ENCODE measurements around the gene KCNQ1. TPM values are rescaled to one million over a fixed set of nuclear protein-coding genes. Genes with fewer than 3 reads are reported as not detected.

Gene KCNQ1
- total RNA-seq, 1 donor from 2014 or later, result 2.6 TPM

- no peak overlapping the region for H3K27ac ChIP-seq (ENCODE audit: low read depth, low read length)
- H3K36me3 ChIP-seq (ENCODE audit: control insufficient read depth in 3 of 3, insufficient read depth in 3 of 3, low read length in 3 of 3), result no peaks in the 10 kb centered on the region
- no peaks in the 10 kb centered on the region for H3K9me3 ChIP-seq (ENCODE audit: control insufficient read depth in 3 of 3, low read length in 3 of 3)
- no peaks in the 10 kb centered on the region for H3K4me1 ChIP-seq (ENCODE audit: control insufficient read depth in 3 of 3, insufficient read depth in 3 of 3, low read length in 3 of 3)
- H3K27me3 ChIP-seq (ENCODE audit: control insufficient read depth in 3 of 3, insufficient read depth in 3 of 3, low read length in 3 of 3), result no peaks in the 10 kb centered on the region
- no peak overlapping the region for H3K9ac ChIP-seq (ENCODE audit: low read depth in 1 of 3, low read length in 3 of 3)
- no peak overlapping the region for H3K4me3 ChIP-seq (ENCODE audit: low read length in 3 of 3)
Measured at GRCh38 chr11:2558397-2558796, 113.6 kb downstream of the KCNQ1 start.

- Histone ChIP-seq H3K4me1 (ENCODE audit: control insufficient read depth in 3 of 3, insufficient read depth in 3 of 3, low read length in 3 of 3) (no peaks in the 10 kb centered on the region), H3K27ac (ENCODE audit: low read depth, low read length) (no peak overlapping the region), H3K9ac (ENCODE audit: low read depth in 1 of 3, low read length in 3 of 3) (no peak overlapping the region)
Measured at GRCh38 chr11:2558861-2559526, 114.2 kb downstream of the KCNQ1 start.

GRCh38 chr11:2559527-2560311 lies 114.9 kb downstream of the KCNQ1 start:
- Histone ChIP-seq H3K9me3 (ENCODE audit: control insufficient read depth in 3 of 3, low read length in 3 of 3) (no peaks in the 10 kb centered on the region), H3K27ac (ENCODE audit: low read depth, low read length) (no peak overlapping the region), H3K36me3 (ENCODE audit: control insufficient read depth in 3 of 3, insufficient read depth in 3 of 3, low read length in 3 of 3) (no peaks in the 10 kb centered on the region), H3K4me3 (ENCODE audit: low read length in 3 of 3) (no peak overlapping the region), H3K27me3 (ENCODE audit: control insufficient read depth in 3 of 3, insufficient read depth in 3 of 3, low read length in 3 of 3) (no peaks in the 10 kb centered on the region), H3K4me1 (ENCODE audit: control insufficient read depth in 3 of 3, insufficient read depth in 3 of 3, low read length in 3 of 3) (no peaks in the 10 kb centered on the region), H3K9ac (ENCODE audit: low read depth in 1 of 3, low read length in 3 of 3) (no peak overlapping the region)

More at GRCh38 chr11:2558861-2559526, 114.2 kb downstream of the KCNQ1 start:
- no peaks in the 10 kb centered on the region for H3K36me3 ChIP-seq (ENCODE audit: control insufficient read depth in 3 of 3, insufficient read depth in 3 of 3, low read length in 3 of 3)
- H3K9me3 ChIP-seq (ENCODE audit: control insufficient read depth in 3 of 3, low read length in 3 of 3), result no peaks in the 10 kb centered on the region
- H3K27me3 ChIP-seq (ENCODE audit: control insufficient read depth in 3 of 3, insufficient read depth in 3 of 3, low read length in 3 of 3), result no peaks in the 10 kb centered on the region
- H3K4me3 ChIP-seq (ENCODE audit: low read length in 3 of 3), result no peak overlapping the region

- H3K9me3 ChIP-seq (ENCODE audit: control insufficient read depth in 3 of 3, low read length in 3 of 3), result no peaks in the 10 kb centered on the region
- no peaks in the 10 kb centered on the region for H3K36me3 ChIP-seq (ENCODE audit: control insufficient read depth in 3 of 3, insufficient read depth in 3 of 3, low read length in 3 of 3)
- H3K27ac ChIP-seq (ENCODE audit: low read depth, low read length), result no peak overlapping the region
- no peaks in the 10 kb centered on the region for H3K27me3 ChIP-seq (ENCODE audit: control insufficient read depth in 3 of 3, insufficient read depth in 3 of 3, low read length in 3 of 3)
- H3K9ac ChIP-seq (ENCODE audit: low read depth in 1 of 3, low read length in 3 of 3), result no peak overlapping the region
- H3K4me3 ChIP-seq (ENCODE audit: low read length in 3 of 3), result no peak overlapping the region
- no peaks in the 10 kb centered on the region for H3K4me1 ChIP-seq (ENCODE audit: control insufficient read depth in 3 of 3, insufficient read depth in 3 of 3, low read length in 3 of 3)
Measured at GRCh38 chr11:2561696-2562581, 117.1 kb downstream of the KCNQ1 start.

GRCh38 chr11:2562890-2563212 lies 118.0 kb downstream of the KCNQ1 start:
- Histone ChIP-seq H3K27me3 (ENCODE audit: control insufficient read depth in 3 of 3, insufficient read depth in 3 of 3, low read length in 3 of 3) (no peaks in the 10 kb centered on the region), H3K27ac (ENCODE audit: low read depth, low read length) (no peak overlapping the region), H3K36me3 (ENCODE audit: control insufficient read depth in 3 of 3, insufficient read depth in 3 of 3, low read length in 3 of 3) (no peaks in the 10 kb centered on the region), H3K4me1 (ENCODE audit: control insufficient read depth in 3 of 3, insufficient read depth in 3 of 3, low read length in 3 of 3) (no peaks in the 10 kb centered on the region), H3K9ac (ENCODE audit: low read depth in 1 of 3, low read length in 3 of 3) (no peak overlapping the region), H3K9me3 (ENCODE audit: control insufficient read depth in 3 of 3, low read length in 3 of 3) (no peaks in the 10 kb centered on the region), H3K4me3 (ENCODE audit: low read length in 3 of 3) (no peak overlapping the region)

- H3K4me1 ChIP-seq (ENCODE audit: control insufficient read depth in 3 of 3, insufficient read depth in 3 of 3, low read length in 3 of 3), result no peaks in the 10 kb centered on the region
- no peak overlapping the region for H3K4me3 ChIP-seq (ENCODE audit: low read length in 3 of 3)
- H3K27me3 ChIP-seq (ENCODE audit: control insufficient read depth in 3 of 3, insufficient read depth in 3 of 3, low read length in 3 of 3), result no peaks in the 10 kb centered on the region
- no peaks in the 10 kb centered on the region for H3K9me3 ChIP-seq (ENCODE audit: control insufficient read depth in 3 of 3, low read length in 3 of 3)
- H3K27ac ChIP-seq (ENCODE audit: low read depth, low read length), result no peak overlapping the region
- no peak overlapping the region for H3K9ac ChIP-seq (ENCODE audit: low read depth in 1 of 3, low read length in 3 of 3)
- H3K36me3 ChIP-seq (ENCODE audit: control insufficient read depth in 3 of 3, insufficient read depth in 3 of 3, low read length in 3 of 3), result no peaks in the 10 kb centered on the region
Measured at GRCh38 chr11:2563213-2564007, 118.6 kb downstream of the KCNQ1 start.

GRCh38 chr11:2564008-2564530 lies 119.3 kb downstream of the KCNQ1 start:
- H3K9ac ChIP-seq (ENCODE audit: low read depth in 1 of 3, low read length in 3 of 3), result no peak overlapping the region
- no peaks in the 10 kb centered on the region for H3K27me3 ChIP-seq (ENCODE audit: control insufficient read depth in 3 of 3, insufficient read depth in 3 of 3, low read length in 3 of 3)
- H3K4me3 ChIP-seq (ENCODE audit: low read length in 3 of 3), result no peak overlapping the region
- no peaks in the 10 kb centered on the region for H3K36me3 ChIP-seq (ENCODE audit: control insufficient read depth in 3 of 3, insufficient read depth in 3 of 3, low read length in 3 of 3)
- H3K27ac ChIP-seq (ENCODE audit: low read depth, low read length), result no peak overlapping the region
- H3K4me1 ChIP-seq (ENCODE audit: control insufficient read depth in 3 of 3, insufficient read depth in 3 of 3, low read length in 3 of 3), result no peaks in the 10 kb centered on the region
- H3K9me3 ChIP-seq (ENCODE audit: control insufficient read depth in 3 of 3, low read length in 3 of 3), result no peaks in the 10 kb centered on the region

GRCh38 chr11:2564588-2565425 lies 120.0 kb downstream of the KCNQ1 start:
- no peaks in the 10 kb centered on the region for H3K4me1 ChIP-seq (ENCODE audit: control insufficient read depth in 3 of 3, insufficient read depth in 3 of 3, low read length in 3 of 3)
- H3K27me3 ChIP-seq (ENCODE audit: control insufficient read depth in 3 of 3, insufficient read depth in 3 of 3, low read length in 3 of 3), result no peaks in the 10 kb centered on the region
- H3K9ac ChIP-seq (ENCODE audit: low read depth in 1 of 3, low read length in 3 of 3), result no peak overlapping the region
- no peaks in the 10 kb centered on the region for H3K9me3 ChIP-seq (ENCODE audit: control insufficient read depth in 3 of 3, low read length in 3 of 3)
- no peaks in the 10 kb centered on the region for H3K36me3 ChIP-seq (ENCODE audit: control insufficient read depth in 3 of 3, insufficient read depth in 3 of 3, low read length in 3 of 3)
- H3K27ac ChIP-seq (ENCODE audit: low read depth, low read length), result no peak overlapping the region
- no peak overlapping the region for H3K4me3 ChIP-seq (ENCODE audit: low read length in 3 of 3)

Data from skeletal muscle tissue (tissue), 4 donors.